HG03139 (cell line): ENCODE results near the gene METAP1.
"Not testable (repeated sequence)": the region's sequence is repeated elsewhere in the genome, so short reads cannot be mapped to it uniquely, and the experiment has no call there.

Experiments
- ATAC-seq: cut with Tn5 transposase; IDR thresholded peaks from one replicate; pipeline ENCODE4 v1.9.1; 2021; ENCODE audit not compliant: unreplicated experiment

The METAP1 gene

DNA sequence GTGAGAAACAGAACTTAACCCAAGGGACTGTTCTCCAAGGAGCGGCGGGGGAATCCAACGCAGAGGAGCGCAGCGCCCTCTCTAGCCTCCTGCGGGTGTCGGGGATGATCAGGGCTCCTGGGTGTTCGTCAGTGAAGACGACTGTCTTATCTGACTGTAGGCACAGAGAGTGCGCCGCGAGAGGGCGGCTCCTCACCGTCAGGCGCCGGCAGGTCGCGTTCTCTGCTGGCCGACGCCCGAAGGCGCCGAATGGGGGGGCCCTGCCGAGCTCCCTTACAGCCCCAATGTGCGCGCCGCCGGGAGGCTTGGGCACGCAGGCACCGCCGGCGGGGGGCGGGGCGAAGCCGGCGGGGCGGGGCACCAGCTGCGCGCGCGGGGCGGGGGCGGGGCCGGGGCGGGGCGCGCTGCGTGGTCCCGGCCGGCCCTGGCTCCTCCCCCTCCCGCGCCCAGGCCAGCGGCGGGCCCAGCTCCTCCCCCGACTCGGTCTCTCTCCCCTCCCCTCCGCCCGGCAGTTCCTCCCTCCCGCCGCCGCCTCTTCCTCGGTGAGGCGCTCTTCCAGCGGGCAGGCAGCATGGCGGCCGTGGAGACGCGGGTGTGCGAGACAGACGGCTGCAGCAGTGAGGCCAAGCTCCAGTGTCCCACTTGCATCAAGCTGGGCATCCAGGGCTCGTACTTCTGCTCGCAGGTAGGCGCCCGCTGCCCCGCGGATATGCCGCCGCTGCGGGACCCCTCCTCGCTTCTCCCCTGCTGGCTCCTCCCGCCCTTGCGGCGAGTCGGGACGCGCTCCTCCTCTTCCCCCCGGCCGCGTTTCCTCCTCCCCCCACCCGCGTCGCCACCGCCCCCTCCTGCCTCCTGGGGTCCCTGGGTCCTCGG, at the start of gene METAP1:
METAP1 (plus strand) TSS at position 539 of the 873 bp plus-strand sequence; CDS start at position 572, 33 bp downstream.
- peak; percentile 93 for ATAC-seq

GRCh38 chr4:98946359-98946758, 49.2 kb upstream of the METAP1 start:
- ATAC-seq = no peak

DNA sequence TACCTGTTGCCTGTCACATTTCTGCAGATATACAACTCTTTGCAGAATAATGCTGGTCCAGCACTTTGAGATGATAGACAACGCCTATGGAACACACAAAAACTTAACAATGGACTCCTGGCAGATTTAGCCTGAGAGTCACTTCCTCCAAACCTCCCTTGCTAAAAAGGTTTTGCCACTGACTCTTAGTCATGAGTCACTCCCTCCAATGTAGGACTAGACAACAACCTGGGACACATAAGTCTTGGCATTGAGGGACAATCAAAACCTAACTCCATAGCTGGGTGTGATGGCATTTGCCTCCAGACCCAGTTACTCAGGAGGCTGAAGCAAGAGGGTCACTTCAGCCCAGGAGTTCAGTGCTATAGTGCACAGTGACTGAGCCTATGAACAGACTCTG, 44.6 kb upstream of the METAP1 start:
- ATAC-seq = no peak

DNA sequence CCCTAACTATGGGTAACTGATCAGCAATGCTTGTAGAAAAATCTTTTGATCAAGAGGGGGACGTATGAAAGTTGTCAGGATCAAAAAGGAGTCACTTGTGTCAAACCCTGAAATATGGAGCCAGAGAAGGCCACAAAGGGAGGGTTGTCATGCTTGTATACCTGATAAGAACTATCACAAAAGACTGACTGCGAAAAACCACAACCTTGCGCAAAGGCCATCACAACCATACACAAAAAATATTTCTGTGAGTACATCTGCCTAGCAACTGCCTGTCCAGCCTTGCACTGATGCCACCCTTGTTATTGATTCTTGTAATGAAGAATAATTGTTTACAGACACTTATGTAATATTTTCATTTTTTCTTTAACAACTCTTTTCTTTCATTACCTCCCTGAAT, 43.8 kb upstream of the METAP1 start:
- no peak for ATAC-seq

GRCh38 chr4:98955229-98955628, 40.3 kb upstream of the METAP1 start:
- no peak for ATAC-seq

GRCh38 chr4:98958065-98958464, 37.5 kb upstream of the METAP1 start:
- no peak for ATAC-seq

GRCh38 chr4:98959411-98959810, 36.1 kb upstream of the METAP1 start:
- ATAC-seq = no peak

- ATAC-seq = no peak
These were observed 33.8 kb upstream of the METAP1 start for GRCh38 chr4:98961770-98962169.

DNA sequence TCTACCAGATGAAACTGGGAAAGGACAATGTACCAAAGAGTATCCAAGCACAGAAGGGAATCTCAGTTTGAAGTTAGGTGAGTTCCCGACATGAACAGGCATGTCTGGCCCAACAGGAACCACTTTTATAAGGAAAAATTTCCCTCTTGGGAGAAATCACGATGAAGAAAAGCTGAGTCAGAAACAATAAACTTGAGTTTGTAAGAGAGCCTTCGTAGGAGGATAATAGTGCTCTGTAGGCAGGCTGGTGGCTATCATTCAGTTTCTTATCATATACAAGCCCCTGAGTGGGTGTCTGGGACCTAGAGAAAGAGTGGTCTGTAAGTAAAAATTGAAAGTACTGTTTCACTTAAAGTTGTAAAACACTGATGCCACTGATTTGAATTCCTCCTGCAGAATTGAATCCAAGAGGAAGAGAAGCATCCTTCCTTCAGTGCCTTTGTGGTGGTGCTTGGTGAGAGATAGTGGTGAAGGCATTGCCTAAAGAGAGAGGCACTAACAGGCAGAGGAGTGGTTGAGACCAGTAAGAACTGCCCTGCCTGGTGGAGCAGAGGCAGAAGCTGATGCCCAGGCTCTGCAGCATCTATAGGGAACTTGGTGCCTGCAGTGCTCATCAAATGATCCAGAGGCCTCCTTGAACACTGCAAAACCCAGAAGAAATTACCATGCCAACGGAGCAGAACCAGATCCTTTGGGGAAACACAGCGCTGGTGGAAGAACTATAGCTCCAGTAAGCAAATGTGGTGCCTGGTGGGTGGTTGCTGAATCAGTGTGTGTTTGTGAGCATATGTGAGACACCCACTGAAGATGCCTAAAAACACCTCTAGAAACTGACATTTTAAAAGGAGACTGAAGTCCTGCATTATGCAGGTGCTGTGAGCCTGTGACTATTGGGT, 31.7 kb upstream of the METAP1 start:
- ATAC-seq = no peak

GRCh38 chr4:98966926-98967325, 28.6 kb upstream of the METAP1 start:
- no peak for ATAC-seq

DNA sequence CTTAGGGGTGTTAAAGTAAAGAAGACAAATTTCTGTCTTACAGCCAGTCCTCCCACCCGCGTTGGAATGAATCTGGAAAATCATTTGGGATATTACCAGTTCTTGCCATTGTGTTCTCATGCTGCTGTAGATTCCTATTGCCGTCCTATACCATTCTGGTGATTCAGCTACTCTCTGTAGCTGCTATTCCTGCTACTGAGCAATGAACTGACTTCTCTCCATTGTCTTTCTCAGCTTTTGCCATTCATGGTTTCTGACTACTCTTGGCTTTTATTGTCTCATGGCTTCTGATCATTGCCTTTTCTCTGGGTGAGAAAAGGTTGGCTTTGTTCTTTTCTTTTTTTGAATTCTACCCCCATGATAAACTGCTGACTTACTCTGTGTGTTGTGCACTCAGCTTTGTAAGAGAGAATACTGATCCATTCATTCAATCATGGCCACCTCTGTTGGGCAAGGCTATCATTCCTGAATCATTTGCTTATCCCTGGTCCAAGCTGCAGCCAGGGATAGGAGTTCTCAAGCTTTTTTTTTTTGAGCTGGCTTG, 27.7 kb upstream of the METAP1 start:
- ATAC-seq = no peak

- ATAC-seq = no peak
These were observed 25.4 kb upstream of the METAP1 start for GRCh38 chr4:98969878-98970785.

GRCh38 chr4:98976716-98977115, 18.8 kb upstream of the METAP1 start:
- no peak for ATAC-seq

GRCh38 chr4:98977557-98977956, 18.0 kb upstream of the METAP1 start:
- no peak for ATAC-seq

DNA sequence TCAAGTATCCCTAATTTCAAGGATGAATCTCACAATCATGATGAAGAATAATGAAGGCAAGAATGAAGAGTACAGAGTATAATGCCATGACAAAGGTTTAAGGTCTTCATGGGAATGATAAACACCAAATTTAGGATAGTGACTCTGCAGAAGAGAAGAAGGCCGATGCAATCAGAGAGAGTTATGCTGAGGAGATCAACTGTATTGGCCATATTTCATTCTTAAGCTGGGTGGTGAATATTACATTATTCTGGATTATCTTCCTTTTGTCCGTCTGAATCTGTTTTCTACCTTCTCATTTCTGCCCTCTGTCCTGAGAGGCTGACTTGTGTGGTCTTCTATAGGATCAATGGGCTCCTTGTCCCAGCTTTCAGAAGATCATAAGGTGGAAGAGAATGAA, 7.8 kb upstream of the METAP1 start:
- ATAC-seq = no peak

DNA sequence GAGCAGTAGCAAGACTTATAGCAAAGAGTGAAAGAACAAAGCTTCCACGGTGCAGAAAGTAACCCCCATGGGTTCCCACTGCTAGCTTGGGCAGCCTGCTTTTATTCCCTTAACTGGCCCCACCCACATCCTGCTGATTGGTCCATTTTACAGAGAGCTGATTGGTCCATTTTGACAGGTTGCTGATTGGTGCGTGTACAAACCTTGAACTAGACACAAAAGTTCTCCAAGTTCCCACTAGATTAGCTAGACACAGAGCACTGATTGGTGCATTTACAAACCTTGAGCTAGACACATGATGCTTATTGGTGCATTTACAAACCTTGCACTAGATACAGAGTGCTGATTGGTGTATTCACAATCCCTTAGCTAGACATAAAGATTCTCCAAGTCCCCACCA, 2.7 kb upstream of the METAP1 start:
- ATAC-seq = not testable (repeated sequence)

DNA sequence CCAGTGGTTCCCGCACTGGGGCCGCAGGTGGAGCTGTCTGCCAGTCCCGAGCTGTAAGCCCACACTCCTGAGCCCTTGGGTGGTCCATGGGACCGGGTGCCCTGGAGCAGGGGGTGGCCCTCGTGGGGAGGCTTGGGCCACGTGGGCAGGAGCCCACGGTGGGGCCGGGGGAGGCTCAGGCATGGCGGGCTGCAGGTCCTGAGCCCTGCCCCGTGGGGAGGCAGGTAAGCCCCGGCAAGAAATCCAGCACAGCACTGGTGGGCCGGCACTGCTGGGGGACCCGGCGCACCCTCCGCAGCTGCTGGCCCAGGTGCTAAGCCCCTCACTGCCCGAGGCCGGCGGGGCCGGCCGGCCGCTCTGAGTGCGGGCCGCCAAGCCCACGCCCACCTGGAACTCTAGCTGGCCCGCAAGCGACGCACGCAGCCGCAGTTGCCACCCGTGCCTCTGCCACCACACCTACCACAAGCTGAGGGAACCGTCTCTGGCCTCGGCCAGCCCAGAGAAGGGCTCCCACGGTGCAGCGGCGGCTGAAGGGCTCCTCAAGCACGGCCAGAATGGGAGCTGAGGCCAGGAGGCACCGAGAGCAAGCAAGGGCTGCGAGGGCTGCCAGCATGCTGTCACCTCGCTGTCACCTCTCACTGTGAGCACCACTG, 2.0 kb upstream of the METAP1 start:
- no peak for ATAC-seq

DNA sequence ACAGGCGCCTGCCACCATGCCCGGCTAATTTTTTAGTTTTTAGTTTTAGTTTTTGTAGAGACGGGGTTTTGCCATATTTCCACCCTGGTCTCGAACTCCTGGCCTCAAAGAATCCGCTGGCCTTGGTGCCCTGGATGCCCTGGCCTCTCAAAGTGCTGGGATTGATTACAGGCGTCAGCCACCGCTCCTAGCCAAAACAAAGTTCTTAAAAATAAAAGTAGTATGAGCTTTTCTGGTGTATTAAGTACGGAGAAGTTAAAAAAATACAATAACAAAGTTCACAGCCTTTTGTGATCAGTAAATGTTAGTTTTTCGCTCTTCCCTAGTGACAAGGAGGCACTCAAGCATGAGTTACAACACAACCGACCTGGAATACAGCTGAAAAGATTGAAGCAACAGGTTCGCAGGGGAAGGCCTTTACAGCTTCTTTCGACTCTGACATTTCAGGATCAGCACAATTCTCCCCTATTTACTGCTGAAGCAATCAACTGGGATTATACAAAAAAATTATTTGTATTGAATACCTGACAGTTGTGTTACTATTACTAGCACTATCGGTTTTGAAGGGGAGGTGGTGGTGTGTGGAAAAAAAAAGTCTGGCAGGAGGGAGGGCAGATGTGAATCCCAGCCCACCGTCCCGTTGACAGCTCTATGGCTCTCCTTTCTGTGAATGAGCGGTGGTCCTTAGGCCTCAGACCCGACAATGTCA, 893 bp upstream of the METAP1 start:
- ATAC-seq = no peak

DNA sequence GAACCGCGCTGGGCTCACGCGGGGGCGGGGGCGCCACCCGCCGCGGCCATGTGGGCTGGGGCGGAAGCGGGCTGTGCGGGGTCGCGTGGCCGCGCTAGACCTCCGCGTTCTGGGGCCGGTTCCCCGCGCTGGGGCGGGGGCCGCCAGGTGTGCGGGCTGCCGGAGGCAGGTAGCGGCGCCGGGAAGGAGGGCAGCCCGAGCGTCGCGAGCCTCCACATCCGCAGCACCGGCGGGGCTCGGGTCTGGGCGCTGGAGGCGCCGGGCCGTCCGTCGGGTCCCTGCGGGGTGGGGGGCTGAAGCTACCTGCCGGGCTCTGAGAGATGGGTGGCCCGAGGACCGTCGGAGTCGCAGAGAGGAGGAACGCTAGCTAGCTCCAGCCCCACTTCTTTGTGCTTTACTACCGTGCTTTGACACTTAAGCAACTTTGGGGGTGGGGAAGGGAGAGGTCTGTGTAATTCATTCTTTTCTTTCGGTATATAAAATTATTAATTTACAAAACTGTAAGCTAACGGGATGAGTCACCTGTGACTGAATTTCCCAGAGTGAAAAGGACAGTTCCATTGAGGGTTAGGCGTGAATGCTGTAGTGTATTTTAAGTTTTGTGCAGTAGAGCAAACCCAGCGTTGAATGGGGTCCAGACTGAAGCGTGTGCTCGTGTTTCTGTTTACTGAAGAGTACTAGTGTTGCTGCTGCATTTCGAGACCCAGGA, 689 bp downstream of the METAP1 start:
- ATAC-seq = peak; percentile 16
